NOMO-1 (cell line): ENCODE data around the gene NEGR1.
A peak's percentile ranks its signal among the peaks of the same experiment; 100 is the strongest.

ENCODE experiments used
- DNase-seq, 2 experiments: peaks; one replicate each; lab custom pipeline; 2025; ENCODE audit not compliant: unreplicated experiment in 2 of 2; lab: John Stamatoyannopoulos, UW

The NEGR1 gene

DNA sequence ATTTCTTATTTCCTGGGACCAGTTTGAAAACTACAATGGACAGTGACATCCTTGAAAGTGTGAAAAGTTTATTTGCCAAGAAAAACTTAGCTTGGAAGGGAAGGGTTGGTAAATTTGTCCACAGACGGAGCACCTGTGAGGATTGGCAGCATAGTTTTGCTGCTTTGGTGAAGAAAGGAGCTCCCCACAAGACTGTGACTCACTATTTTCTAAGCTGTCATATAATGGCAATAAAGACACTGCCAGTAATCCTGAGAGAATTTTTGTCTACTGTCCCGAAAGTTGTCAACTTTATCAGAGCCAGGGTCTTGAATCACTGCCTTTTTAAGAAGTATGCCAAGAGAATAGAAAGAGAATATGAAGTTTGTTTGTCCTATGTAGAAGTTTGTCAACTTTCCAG lies 230.8 kb downstream of the NEGR1 start:
- DNase-seq = no peak

DNA sequence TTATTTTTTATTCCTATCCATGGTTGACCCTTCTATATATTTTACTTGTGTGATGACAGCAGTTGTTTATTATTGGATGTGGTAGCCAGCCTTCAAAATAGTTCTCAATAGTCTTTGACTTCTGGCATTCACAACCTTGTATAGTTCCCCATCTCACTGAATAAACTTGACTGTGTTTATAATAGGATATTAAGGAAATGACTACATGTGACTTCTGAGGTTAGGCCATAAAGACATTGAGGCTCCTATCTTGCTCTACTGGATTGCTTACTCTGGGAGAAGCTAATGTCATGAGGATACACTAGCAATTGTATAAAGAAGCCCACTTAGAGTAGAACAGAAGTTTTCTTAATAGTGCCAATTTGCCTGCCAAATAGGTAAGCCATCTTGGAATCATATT lies 231.8 kb downstream of the NEGR1 start:
- DNase-seq = no peak

DNA sequence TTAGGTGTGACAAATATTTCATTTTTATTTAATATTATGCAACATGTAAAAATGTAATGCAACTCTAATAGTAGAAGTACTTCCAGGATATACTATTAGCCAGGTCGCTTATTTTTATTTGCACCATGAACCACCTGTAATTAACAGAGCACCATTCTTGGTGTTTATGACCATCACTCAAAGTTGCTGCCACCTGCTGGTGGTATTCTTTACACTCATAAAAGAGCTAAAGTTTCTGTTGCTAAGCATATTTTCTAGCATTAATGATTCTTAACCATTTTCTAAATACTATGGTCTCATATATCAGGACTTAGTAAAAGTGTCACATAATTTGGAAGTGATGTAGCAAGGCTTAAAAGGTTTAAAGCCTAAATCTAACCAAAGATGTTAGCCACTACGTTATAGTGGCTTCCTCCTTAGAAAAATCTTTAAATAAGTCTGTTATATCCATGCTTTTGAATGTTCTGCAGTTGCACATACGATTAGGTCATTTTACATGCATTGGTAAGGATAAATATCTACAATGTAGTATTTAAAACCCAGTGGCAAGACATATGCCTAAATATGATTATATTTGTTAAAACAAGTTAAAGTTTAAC lies 244.5 kb downstream of the NEGR1 start:
- DNase-seq = peak in 1 of 2 experiments; percentile 23

DNA sequence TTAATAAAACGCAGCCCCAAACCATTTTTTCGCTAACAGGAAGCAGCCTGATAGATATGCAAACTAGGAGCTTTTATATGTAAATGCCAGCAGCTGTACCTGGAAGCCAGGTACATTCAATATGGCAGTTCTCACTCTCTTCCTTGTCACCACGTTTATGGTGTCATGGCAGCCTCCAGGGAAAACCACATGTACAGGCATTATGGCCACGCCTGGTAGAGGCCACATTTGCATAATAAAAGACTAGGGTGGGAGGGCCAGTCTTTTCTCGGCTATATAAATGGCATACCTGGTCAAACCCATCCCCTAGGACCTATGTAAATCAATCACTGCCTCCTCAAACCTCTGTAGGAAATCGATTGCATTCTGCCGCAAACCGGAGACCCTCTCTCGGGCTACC lies 247.5 kb downstream of the NEGR1 start:
- DNase-seq = no peak

DNA sequence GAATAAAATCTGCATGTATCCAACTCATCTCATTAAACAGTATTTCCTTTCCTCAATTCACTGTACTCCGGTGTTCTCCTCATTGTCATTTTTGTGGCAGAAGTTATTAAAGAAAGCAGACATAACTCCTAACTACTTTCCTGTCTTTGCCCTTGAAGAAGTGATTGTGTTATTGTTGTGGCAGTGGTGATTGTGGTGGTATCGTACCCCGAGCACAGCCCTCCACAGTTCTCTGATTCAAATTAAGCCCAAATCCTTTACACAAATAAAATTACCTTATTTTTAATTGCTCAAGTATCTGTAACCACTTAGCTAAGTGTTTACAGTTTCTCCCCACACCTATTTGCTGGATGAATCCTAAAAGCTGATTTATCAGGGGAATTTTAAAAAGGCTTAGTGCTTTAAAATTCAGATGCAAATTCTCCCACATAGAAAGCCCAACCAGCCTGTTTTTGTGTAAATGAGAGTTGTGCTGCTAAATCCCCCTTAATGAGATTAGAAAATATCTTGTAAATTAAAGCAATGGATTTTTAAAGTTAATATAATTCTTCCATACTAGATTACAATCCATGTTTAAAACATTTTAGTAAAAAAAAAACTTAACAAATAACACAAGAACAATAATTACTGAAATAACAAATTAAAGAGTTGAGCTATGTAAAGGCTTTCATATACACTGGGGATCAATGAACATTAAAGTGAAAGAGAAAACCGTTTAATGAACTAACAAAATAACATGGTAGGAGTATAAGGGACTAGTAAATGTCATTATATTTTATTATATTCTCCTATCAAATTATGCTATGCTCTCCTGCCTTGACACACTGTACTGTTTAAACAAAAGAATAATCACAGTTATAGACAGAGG lies 259.0 kb downstream of the NEGR1 start:
- DNase-seq = no peak

DNA sequence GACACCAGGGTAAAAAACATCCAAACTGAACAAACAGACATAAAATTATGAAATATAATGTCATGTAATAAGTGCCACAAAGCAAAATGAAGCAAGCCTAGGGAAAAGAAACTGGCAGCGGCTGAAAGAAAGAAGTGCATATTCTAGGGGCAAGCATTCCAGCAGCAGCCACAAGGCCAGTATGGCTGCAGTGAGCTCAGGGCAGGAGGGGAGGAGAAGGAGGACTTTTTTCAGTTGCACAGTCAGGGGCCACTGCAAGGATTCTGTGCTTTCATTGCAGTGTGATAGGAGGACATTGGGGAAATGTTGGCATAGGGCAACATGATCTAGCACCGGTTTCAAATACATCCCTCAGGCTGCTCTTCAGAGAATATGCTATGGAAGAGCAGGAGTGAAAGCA lies 263.8 kb downstream of the NEGR1 start:
- DNase-seq = no peak

DNA sequence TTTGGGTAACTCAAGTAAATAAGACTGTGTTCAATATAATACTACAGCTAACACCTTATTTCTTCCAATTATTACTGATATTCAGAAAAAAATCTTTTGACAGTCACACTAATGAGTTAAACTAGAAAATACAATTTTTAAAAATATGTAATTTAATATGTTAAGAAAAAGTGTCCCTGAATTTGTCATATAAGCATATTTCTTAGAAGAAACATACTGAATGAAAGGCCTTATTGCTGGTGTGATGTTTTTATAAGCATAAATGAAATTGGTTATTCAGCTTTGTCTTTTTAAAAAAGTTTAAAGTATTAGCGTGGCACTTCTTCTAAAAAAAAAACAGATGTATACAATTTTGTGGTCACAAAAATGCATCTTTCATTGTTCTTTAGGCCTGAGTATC lies 267.3 kb downstream of the NEGR1 start:
- DNase-seq = no peak

DNA sequence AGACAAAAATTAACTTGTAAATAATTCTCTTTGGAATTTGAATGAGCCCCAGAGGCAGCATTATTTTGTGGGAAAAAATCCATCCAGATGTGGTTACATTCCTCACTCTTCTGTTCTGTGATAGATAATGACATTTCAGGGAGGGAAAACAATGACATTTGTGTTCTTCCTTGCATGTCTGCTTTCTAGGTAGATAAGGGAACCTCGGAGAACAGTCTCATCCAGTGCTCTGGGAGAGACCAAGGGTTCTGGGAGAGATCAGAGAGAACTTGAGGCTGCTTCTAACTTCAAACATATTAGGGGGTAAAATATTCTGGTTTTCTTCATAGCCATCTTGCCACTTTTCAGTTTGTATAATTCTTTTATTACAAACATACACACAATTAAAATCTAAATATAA lies 269.2 kb downstream of the NEGR1 start:
- no peak for DNase-seq

DNA sequence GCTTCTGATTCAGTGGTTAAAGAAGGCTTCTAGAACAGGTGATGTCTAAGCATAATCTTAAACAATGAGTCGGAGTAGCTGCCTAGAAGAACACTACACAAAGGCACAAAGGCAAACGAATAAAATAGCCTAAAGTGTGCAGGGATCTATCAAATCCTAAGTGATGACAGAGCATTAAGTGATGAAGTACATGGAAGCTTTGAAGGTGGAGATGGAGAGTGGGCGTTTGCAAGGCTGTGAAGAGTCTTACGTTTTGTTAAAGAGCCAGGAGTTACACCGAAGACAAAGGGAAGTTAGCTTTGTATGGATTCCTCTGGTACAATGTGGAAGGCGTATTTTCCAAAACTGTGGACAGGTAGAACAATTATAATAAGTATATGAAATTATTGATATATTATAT lies 270.6 kb downstream of the NEGR1 start:
- no peak for DNase-seq

DNA sequence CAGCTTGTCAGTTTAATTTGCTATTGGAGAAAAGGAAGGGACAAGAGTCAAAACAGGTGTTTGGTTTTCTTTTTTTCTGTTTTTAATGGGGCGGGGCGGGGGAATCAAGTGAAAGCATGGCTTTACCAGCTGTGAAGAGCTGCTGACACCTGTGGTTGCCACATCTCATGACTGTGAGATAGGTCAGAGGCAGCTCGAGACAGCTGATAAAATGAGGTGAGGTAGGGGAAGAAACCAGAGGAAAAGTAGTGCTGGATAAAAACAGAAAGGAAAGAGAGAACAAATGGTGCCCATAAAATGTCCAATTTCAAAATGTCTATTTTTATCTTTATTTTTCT lies 272.3 kb downstream of the NEGR1 start:
- DNase-seq = no peak

DNA sequence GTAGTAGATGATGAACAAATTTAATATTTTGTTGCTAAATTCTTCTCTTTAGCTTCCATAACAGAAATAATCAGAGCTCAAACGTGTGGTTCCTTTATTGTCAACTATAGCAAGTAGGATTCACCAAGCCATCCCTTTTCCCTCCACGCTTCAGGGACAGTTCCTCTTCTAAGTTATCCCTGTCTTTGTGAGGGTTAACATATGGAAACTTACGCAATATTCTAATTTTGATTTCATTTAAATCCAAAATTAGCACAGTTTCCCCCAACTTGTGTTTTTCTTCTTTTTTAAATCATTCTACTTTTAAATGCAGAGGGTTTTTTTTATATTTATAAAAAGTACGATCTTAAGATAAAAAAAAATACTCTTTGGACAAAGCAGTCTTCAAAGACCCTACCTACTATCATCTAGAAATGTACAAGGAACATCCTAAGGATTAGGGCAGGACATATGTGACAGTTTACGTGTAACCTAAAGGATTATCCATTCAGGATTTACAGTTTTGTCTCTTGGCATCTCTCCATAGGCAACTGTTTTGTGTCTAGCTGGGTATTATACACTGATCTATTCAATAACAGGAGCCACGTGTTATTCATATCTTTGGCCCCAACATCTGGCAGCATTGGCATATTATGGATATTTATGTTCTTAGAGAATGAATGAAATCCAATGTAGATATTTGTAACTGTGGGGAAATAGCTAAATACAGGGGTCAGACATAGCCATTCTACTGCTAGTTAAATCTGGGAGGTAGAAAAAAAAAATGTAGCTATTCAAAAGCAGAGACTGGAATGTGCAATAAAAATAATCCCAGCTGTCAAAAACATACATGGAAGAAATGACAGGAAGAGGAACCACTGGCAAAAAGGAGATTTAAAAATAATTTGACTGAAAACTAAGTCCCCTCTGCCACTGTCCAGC lies 272.9 kb downstream of the NEGR1 start:
- peak in 1 of 2 experiments; percentile 9 for DNase-seq

DNA sequence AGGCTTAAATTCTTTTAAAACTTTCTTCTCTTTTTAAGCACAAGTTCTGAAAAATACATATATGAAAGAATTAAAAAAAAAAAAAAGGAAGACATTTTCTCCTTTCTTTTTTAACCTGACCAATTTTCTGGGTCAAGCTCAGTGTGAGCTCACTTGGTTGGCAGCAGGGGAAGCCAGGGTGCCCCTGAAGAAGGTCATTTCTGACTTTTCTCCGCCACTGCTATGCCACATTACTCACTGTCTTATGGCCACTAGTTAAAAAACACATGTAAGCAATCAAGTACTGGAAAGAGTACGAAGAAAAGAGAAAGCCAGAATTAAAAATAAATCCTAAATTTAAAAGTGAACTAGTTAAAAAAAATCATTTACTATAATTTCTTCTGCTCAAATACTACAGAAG lies 275.0 kb downstream of the NEGR1 start:
- DNase-seq = no peak

DNA sequence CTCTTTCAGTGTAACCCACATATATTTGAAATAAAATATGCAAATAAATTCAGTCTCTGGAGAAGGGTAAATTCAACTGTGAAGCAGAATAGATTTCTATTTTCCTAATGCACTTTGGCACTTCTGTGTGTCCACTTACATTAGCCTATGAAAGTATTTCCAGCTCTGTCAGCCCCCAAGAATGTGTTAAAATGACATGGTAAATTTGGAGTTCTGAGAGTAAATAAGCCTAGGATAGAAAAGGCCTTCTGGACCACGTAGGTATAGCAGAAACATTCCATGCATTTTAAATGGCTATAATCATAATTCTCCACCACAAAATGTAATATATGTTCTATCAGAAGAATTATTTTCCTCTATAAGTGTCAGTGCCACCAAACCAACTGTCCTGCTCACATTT lies 276.2 kb downstream of the NEGR1 start:
- DNase-seq = no peak

DNA sequence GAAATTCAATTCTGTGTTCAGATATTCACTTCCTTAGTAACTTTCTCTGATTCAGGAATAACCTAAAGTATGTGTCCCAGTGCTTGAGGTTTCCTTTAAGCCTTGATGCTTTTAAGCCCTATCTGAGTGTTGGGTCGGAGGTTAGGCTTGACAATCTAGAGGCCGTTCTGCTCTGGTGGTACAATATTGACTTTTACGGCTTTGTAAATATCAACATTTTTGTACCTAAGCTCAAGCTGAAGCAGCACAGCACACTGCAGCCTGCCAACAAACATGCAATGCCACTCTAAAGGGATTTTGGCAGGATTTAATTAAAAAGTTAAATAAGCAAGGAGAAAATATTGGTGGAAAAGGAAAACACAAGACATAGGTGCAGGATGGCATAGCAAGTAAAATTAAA lies 279.2 kb downstream of the NEGR1 start:
- DNase-seq = no peak

DNA sequence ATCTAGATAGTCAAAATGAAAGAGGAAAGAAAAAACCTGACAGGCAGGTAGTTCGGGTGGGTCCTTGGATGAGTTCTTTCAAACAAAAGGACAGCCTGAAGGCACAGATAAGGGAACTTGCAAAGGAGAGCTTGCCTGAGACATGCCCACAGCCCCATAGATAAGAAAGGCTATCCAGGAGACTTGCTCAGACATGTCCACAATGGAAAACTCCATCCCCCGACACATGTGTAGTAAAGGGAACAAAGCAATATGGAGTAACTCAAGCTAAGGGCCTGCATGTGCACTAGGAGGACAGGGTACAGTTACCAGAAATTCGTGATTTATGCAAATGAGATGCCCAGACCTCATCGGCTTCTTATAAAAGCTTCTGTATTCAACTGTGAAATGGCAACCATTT lies 281.5 kb downstream of the NEGR1 start:
- no peak for DNase-seq

DNA sequence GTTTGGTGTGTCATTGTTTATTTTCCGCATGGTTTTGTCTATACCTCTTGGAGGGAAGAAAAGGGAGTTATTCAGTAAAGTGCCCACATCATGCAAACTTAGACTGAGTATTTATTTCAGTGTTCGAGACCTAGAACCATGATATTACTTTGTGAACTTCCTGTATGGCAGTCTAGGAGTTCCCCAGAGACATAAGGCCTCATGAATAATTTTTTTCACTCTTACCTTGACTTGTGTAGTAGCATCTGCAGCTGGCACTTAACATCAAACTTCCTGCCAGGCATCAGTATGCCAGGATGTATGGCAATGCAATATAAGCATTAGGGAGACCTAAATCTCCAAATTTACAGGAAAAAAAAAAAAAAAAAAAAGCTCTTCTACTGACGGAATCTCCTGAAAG lies 287.7 kb downstream of the NEGR1 start:
- no peak for DNase-seq

DNA sequence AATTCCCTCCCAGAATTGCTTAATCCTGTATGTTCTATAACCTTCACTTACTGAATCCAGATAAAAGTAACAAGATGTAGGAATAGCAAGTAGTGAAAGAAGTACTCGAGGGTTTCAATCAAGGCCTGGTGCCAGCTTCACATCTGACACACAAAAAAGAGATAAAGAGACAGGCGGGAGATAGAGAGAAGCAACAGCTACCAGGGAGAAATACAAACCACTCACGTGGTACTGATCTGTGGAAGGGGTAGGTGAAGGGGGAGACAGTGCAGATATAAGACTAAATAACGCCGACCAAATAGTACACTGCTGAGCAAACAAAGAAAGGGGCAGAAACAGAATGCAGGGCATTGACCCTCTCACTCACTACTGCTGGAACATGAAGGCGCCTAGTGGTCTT lies 295.2 kb downstream of the NEGR1 start:
- DNase-seq = no peak

DNA sequence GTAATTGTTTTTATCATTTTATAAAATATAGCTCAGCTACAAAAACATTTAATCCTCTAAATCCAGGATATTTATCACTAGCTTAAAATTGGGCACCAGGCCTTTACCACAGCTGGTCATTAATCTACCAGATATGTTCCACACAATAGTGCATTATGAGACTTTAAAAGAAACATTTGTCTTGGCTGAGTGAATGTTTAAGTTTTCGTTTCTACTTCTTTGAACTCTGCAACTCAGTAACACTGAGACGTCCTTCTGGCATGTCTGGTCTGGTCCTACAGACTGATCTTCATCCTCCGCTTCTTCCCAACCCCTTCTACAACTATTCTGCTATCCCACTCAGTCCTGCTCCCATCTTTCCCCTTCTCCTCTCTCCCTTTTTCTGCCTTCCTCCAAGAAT lies 296.2 kb downstream of the NEGR1 start:
- DNase-seq = no peak

DNA sequence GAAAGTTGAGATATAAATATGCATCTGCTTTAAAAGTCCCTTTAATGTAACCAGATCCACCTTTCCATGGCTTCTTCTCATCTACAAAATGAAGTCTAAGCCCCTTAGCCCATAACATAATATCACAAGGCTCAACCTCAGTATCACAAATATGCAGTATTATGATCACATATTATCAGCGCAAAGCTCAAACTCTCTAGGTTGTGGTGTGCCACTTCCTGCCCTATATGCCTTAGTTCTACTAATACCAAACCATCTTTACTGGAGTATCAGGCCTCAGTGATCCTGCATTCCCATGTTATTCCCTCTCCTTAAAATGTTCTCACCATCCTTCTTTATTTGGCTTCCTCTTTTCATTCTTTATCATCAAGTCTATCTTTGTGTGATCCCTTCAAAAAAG lies 301.8 kb downstream of the NEGR1 start:
- DNase-seq = no peak

DNA sequence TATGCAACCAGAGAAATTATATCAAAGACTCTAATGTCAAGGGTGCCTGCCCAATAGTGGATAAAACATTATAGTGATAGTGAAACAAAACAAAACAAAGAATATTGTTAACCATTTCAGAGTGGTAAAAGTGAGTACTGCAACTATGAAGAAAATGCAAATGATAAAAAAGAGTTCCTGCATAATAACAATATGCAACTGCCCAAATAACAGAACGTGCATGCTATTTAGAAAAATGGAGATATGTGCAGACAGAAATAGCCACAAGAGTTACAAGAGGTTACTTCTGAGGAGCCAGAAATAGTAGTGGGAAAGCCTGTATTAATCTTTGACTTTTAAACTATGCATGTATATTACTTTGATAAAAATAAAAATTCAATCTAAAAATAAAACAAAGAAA lies 302.5 kb downstream of the NEGR1 start:
- no peak for DNase-seq

DNA sequence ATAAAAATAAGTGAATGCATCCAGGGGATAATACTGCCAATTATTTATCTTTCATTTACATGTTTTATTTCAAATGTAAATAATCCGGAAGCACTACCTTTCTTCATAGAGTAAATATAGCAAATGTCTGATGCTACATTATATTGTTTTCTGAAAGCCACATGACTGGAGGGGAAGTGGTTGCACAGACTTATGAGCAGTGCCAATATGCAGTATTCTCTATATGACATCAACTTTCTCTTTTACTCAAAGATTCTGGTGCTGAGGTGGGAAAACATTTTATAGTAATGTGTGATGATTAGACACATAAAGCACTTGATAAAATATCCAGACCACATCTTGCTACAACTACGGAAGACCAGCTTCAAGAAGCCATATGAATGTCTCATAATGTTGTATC lies 314.7 kb downstream of the NEGR1 start:
- DNase-seq = no peak

DNA sequence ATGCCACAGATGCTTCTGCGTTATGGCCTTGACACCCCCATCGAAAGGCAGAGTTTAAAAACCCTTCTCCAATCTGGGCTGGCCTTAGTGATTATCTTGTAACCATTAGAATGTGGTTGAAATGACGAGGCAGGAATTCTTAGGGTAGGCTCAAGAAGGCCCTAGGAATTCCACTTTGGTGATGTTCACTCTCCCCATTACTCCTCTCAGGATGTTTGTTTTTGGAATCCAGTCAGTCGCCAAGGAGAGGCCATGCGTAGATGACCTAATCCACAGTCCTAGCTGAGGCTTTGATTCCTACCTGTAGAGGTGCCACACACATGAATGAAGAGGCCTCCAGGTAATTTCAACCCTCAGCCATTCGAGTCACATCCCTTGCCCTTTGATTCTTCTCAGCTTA lies 318.2 kb downstream of the NEGR1 start:
- no peak for DNase-seq
